ENCODE measurements around the gene PLN. TPM values are rescaled to one million over a fixed set of nuclear protein-coding genes. Genes with fewer than 3 reads are reported as not detected.

Gene PLN
- total and polyA plus RNA-seq, 9 of the 15 experiments (the other 6 are each of a cell fraction or from before 2014, with no cell fraction given): 0.03 to 0.30 (median 0.03) TPM; not detected in 6

DNA sequence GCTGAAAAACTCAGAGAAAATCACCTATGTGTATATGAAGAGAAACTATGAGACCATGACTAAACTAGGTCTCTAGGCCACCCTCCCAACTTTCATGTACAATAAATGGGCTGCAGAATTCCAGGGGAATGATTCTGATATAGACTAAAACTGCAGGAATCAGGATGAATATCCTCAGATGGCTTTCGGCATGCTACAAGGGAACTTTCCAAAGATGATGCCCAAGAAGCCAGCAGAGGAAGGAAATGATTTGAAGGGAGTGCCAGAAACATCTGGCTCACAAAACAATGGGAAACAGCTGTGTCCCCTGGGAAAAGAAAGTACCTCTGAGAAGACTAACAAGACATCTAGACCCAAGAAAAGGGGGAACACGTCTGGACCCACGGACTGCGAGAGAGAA lies 41.1 kb downstream of the PLN start:
- ATAC-seq: no peak
- POLR2A ChIA-PET: interaction anchor here (0.9 kb wide), 1 partner anchor 278 kb away, joined by 3 read pairs; no protein-coding TSS in a partner anchor
- in situ Hi-C loops (cut with MboI) (no loop called here), intact Hi-C loops (cut with micrococcal nuclease) (no loop called here)
- peaks cover 7% of the 10 kb centered on the region; the same call in 1 of the 3 replicates for H3K79me2 ChIP-seq (ENCODE audit: control insufficient read depth, insufficient read depth, low read length)
- H3K9me1 ChIP-seq (ENCODE audit: control insufficient read depth, insufficient read depth, low read length): no peaks in the 10 kb centered on the region
- no peak overlapping the region for H3K4me2 ChIP-seq (ENCODE audit: insufficient read depth, low read length)
- TF ChIP-seq POLR2AphosphoS5 (IDR thresholded peaks at IDR 0.05; ENCODE audit: control insufficient read depth, insufficient read depth, low read depth, low read length): no peak
- no peak overlapping the region for H2AFZ ChIP-seq (ENCODE audit: low read depth, low read length)
- H3K36me3 ChIP-seq (ENCODE audit: control insufficient read depth, insufficient read depth, low read length): no peaks in the 10 kb centered on the region; the same call in 2 of the 3 replicates
- no peak for FAIRE-seq
- H3K4me1 ChIP-seq (replicated peaks in 1 of 2; ENCODE audit: control insufficient read depth in 2 of 2, insufficient read depth in 2 of 2, low read length in 2 of 2): no peaks in the 10 kb centered on the region
- H3K27me3 ChIP-seq (ENCODE audit: control insufficient read depth in 2 of 2, insufficient read depth in 2 of 2, low read length in 2 of 2): no peaks in the 10 kb centered on the region
- no peaks in the 10 kb centered on the region for H3K9me3 ChIP-seq (replicated peaks; ENCODE audit: control insufficient read depth, insufficient read depth, low read depth, low read length)
- H3K27ac ChIP-seq (ENCODE audit: extremely low read depth, low read depth, low read length): no peak overlapping the region
- H3K4me3 ChIP-seq: no peak overlapping the region
- CTCF ChIA-PET (ENCODE audit: low intra/inter-chr PET ratio): no interaction called here
- no peak overlapping the region for H3K9ac ChIP-seq (ENCODE audit: insufficient read depth in 1 of 2, low read depth in 2 of 2, low read length in 2 of 2)
- WGBS (ENCODE audit: insufficient coverage, low coverage, missing lambda C conversion rate): 71% methylated on average over 4 of the region's 4 CpGs
- BruUV-seq (replicated peaks): no TSS peak
- H4K20me1 ChIP-seq (replicated peaks; ENCODE audit: control insufficient read depth, insufficient read depth, low read length): no peaks in the 10 kb centered on the region; the same call in 1 of the 2 replicates
- no peak for DNase-seq (ENCODE audit: extremely low read depth in 1 of 4, low spot score in 3 of 4)

DNA sequence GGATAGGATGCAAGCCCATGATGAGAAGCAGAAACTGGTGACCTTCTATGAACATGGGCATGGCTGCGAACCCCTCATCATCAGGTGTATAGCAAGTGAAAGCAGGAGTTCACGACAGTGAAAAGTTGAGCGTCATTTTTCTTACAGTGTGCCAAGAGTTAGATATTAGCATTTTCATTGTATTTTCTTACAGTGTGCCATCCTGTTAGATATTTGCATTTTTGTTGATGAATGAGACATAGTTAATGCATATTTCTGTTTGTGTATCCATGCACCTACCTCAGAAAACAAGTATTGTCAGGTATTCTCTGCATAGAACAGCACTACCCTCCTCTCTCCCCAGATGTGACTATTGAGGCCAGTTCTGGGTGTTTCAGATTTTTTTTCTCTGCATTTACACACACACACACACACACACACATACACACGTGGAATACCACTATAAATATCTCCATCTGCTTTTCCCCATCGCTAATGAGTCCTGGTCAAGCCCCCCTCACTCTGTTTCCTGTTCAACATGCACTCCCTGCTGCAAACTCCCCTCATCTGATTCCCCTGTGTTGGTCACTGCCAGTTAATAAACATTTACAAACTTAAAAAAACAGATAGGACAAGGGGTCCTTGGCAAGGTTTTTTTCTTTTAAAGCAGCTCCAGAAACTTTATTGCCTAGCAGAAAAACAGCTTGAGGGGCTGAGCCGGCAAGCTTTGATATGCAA lies 41.7 kb downstream of the PLN start:
- Histone ChIP-seq H3K36me3 (ENCODE audit: control insufficient read depth, insufficient read depth, low read length) (no peaks in the 10 kb centered on the region; the same call in 2 of the 3 replicates), H2AFZ (ENCODE audit: low read depth, low read length) (no peak overlapping the region), H3K9me3 (replicated peaks; ENCODE audit: control insufficient read depth, insufficient read depth, low read depth, low read length) (no peaks in the 10 kb centered on the region), H3K9ac (ENCODE audit: insufficient read depth in 1 of 2, low read depth in 2 of 2, low read length in 2 of 2) (no peak overlapping the region), H3K4me2 (ENCODE audit: insufficient read depth, low read length) (no peak overlapping the region), H3K27ac (ENCODE audit: extremely low read depth, low read depth, low read length) (no peak overlapping the region), H3K27me3 (ENCODE audit: control insufficient read depth in 2 of 2, insufficient read depth in 2 of 2, low read length in 2 of 2) (no peaks in the 10 kb centered on the region), H4K20me1 (replicated peaks; ENCODE audit: control insufficient read depth, insufficient read depth, low read length) (no peaks in the 10 kb centered on the region; the same call in 1 of the 2 replicates), H3K79me2 (ENCODE audit: control insufficient read depth, insufficient read depth, low read length) (peaks cover 7% of the 10 kb centered on the region; the same call in 1 of the 3 replicates), H3K4me1 (replicated peaks in 1 of 2; ENCODE audit: control insufficient read depth in 2 of 2, insufficient read depth in 2 of 2, low read length in 2 of 2) (no peaks in the 10 kb centered on the region), H3K9me1 (ENCODE audit: control insufficient read depth, insufficient read depth, low read length) (no peaks in the 10 kb centered on the region), H3K4me3 (no peak overlapping the region)
- FAIRE-seq (no peak), DNase-seq (ENCODE audit: extremely low read depth in 1 of 4, low spot score in 3 of 4) (no peak), ATAC-seq (no peak)
- BruUV-seq (replicated peaks): no TSS peak
- CTCF ChIA-PET (ENCODE audit: low intra/inter-chr PET ratio): no interaction called here
- no peak for TF ChIP-seq PHF20 (IDR thresholded peaks at IDR 0.05; ENCODE audit: partially characterized antibody)
- TF ChIP-seq HDAC3 (IDR thresholded peaks at IDR 0.05; ENCODE audit: borderline replicate concordance, partially characterized antibody): no peak
- in situ Hi-C loops (cut with MboI): no loop called here
- 61% methylated on average over 6 of the region's 6 CpGs for WGBS (ENCODE audit: insufficient coverage, low coverage, missing lambda C conversion rate)
- intact Hi-C loops (cut with micrococcal nuclease): no loop called here
- POLR2A ChIA-PET: interaction anchor here (0.9 kb wide), 1 partner anchor 278 kb away, joined by 3 read pairs; no protein-coding TSS in a partner anchor
